Liver (tissue), 9 donors: Measurements from ENCODE around the gene RTP2. TPM values are rescaled to one million over a fixed set of nuclear protein-coding genes. Genes with fewer than 3 reads are reported as not detected.

ENCODE experiments used
- DNase-seq: peaks from one replicate; pipeline ENCODE4 v3.0.0-alpha.2; 2017; ENCODE audit warnings: low spot score
- H3K27ac ChIP-seq, 2 donors: one replicate each; pipeline ENCODE4 v1.7.0; 2013; ENCODE audit warnings: inconsistent platforms in 2 of 2, low read length in 2 of 2, control low read depth in 1 of 2, low read depth in 1 of 2, mild to moderate bottlenecking in 1 of 2
- H3K27me3 ChIP-seq, 4 donors: one replicate each; pipeline versions ENCODE4 v1.6.1 to v1.7.0; 2013; ENCODE audit warnings: low read length in 3 of 4, inconsistent platforms in 1 of 4, mild to moderate bottlenecking in 1 of 4, moderate library complexity in 1 of 4; ENCODE audit not compliant: control insufficient read depth in 4 of 4, insufficient read depth in 4 of 4
- H3K36me3 ChIP-seq, 4 donors: one replicate each; pipeline versions ENCODE4 v1.6.1 to v1.7.0; 2013; ENCODE audit warnings: low read length in 3 of 4, mild to moderate bottlenecking in 3 of 4, low read depth in 1 of 4, moderate library complexity in 1 of 4; ENCODE audit not compliant: control insufficient read depth in 4 of 4, insufficient read depth in 3 of 4
- H3K4me1 ChIP-seq, 4 donors: one replicate each; pipeline versions ENCODE4 v1.6.1 to v1.7.0; 2013; ENCODE audit warnings: low read length in 3 of 4, mild to moderate bottlenecking in 3 of 4, moderate library complexity in 1 of 4; ENCODE audit not compliant: control insufficient read depth in 4 of 4, insufficient read depth in 4 of 4
- H3K4me3 ChIP-seq, 3 donors: one replicate each; pipeline versions ENCODE4 v1.6.1 to v1.7.0; 2013; ENCODE audit warnings: low read length in 3 of 3, control low read depth in 1 of 3, low read depth in 1 of 3, mild to moderate bottlenecking in 1 of 3
- H3K9ac ChIP-seq, 2 donors: one replicate each; pipeline ENCODE4 v1.7.0; 2013; ENCODE audit warnings: low read length in 2 of 2, mild to moderate bottlenecking in 2 of 2, moderate library complexity in 2 of 2, control low read depth in 1 of 2, low read depth in 1 of 2
- H3K9me3 ChIP-seq, 4 donors: one replicate each; pipeline versions ENCODE4 v1.6.1 to v1.7.0; 2013; ENCODE audit warnings: low read length in 3 of 4; ENCODE audit not compliant: control insufficient read depth in 4 of 4
- ATF3 ChIP-seq: IDR thresholded peaks from 2 replicates; pipeline ENCODE4 v1.6.1; 2016; ENCODE audit warnings: antibody characterized with exemption
- FOXA2 ChIP-seq: IDR thresholded peaks from 2 replicates; pipeline ENCODE4 v1.6.1; 2016; ENCODE audit warnings: antibody characterized with exemption
- HNF4A ChIP-seq, 2 donors: conservative IDR thresholded peaks; 2 replicates each; pipeline ENCODE4 v1.6.1; 2016; ENCODE audit warnings: antibody characterized with exemption in 2 of 2, mild to moderate bottlenecking in 2 of 2
- HNF4G ChIP-seq: IDR thresholded peaks from 2 replicates; pipeline ENCODE4 v1.6.1; 2016; ENCODE audit warnings: antibody characterized with exemption
- JUND ChIP-seq, 2 donors: IDR thresholded peaks; 2 replicates each; pipeline ENCODE4 v1.6.1; 2016; ENCODE audit warnings: antibody characterized with exemption in 2 of 2
- MAX ChIP-seq: IDR thresholded peaks from 2 replicates; pipeline ENCODE4 v1.6.1; 2016; ENCODE audit warnings: antibody characterized with exemption
- NR2F2 ChIP-seq: IDR thresholded peaks from 2 replicates; pipeline ENCODE4 v1.6.1; 2016; ENCODE audit warnings: antibody characterized with exemption
- RAD21 ChIP-seq, 2 donors: IDR thresholded peaks; 2 replicates each; pipeline ENCODE4 v1.6.1; 2016; ENCODE audit warnings: antibody characterized with exemption in 2 of 2, mild to moderate bottlenecking in 2 of 2
- SP1 ChIP-seq: IDR thresholded peaks from 2 replicates; pipeline ENCODE4 v1.6.1; 2018; ENCODE audit warnings: antibody characterized with exemption, mild to moderate bottlenecking
- TAF1 ChIP-seq: conservative IDR thresholded peaks from 2 replicates; pipeline ENCODE4 v1.6.1; 2016; ENCODE audit warnings: antibody characterized with exemption, mild to moderate bottlenecking
- YY1 ChIP-seq: IDR thresholded peaks from 2 replicates; pipeline ENCODE4 v1.6.1; 2016; ENCODE audit warnings: antibody characterized with exemption, mild to moderate bottlenecking
- ZBTB33 ChIP-seq: IDR thresholded peaks from 2 replicates; pipeline ENCODE4 v1.6.1; 2016; ENCODE audit warnings: antibody characterized with exemption
- WGBS: extraction: QIAGEN DNeasy Blood & Tissue Kit; methylation state at CpG from one replicate; pipeline ENCODE4 v1.1.7; 2013; 5-methylcytosine and 5-hydroxymethylcytosine counted together
- polyA plus RNA-seq, 2 donors: library from polyadenylated mRNA; stranded (reverse) in 1 of 2; unstranded in 1 of 2; fragments of 200-250 nt in 1 of 2; fragments of >200 nt in 1 of 2; fragmentation: Nextera tagmentation in 1 of 2; extraction: Ambion mirVana in 1 of 2; gene quantifications; one replicate each; pipeline versions ENCODE4 v1.2.1 to v1.2.3, GENCODE V29; 2013 to 2015
- total RNA-seq, 2 donors: library from RNA; depleted of rRNA; stranded (reverse); fragments of >200 nt; gene quantifications; one replicate each; pipeline ENCODE4 v1.2.3, GENCODE V29; 2014
- donor health status: healthy.
- donor health status: healthy.
- donor health status: healthy.
- donor health status: healthy.
- donor health status: healthy.

RTP2 gene
- total and polyA plus RNA-seq, 4 donors: not detected

GRCh38 chr3:187744169-187745151, 42.1 kb upstream of the RTP2 start:
- Histone ChIP-seq H3K27ac (peak overlapping the region; percentile 100), H3K4me1 (peaks cover 3 to 52% (median 35%) of the 10 kb centered on the region in 4 donors), H3K27me3 (no peaks in the 10 kb centered on the region), H3K9me3 (no peaks in the 10 kb centered on the region), H3K4me3 (peak overlapping the region; percentile 71 to 99 (median 97)), H3K9ac (peak overlapping the region; percentile 100), H3K36me3 (no peaks in the 10 kb centered on the region)
- WGBS: under 1% methylated on average over 55 of the region's 55 CpGs
- peak; percentile 70 for DNase-seq
- TF ChIP-seq YY1 (no peak), NR2F2 (peak; percentile 7), HNF4G (no peak), ATF3 (no peak), JUND (IDR thresholded peaks at IDR 0.05) (peak in 1 of 2 donors; percentile 10)

- under 1% methylated on average over 45 of the region's 45 CpGs for WGBS
- H3K27ac ChIP-seq: peak overlapping the region; percentile 100
- H3K27me3 ChIP-seq: no peaks in the 10 kb centered on the region
- TF ChIP-seq SP1: no peak
- TF ChIP-seq YY1: peak; percentile 19
- TF ChIP-seq MAX: no peak
- TF ChIP-seq HNF4G: no peak
- no peak for TF ChIP-seq ZBTB33
- TF ChIP-seq HNF4A (conservative IDR thresholded peaks at IDR 0.05): no peak
- no peak for TF ChIP-seq FOXA2
- TF ChIP-seq RAD21 (IDR thresholded peaks at IDR 0.05): no peak
- peak; percentile 22 for TF ChIP-seq TAF1
- TF ChIP-seq JUND (IDR thresholded peaks at IDR 0.05): no peak
- TF ChIP-seq ATF3: no peak
- no peaks in the 10 kb centered on the region for H3K36me3 ChIP-seq
- H3K4me1 ChIP-seq: peaks cover 0 to 53% (median 30%) of the 10 kb centered on the region in 4 donors
- no peaks in the 10 kb centered on the region for H3K9me3 ChIP-seq
- H3K4me3 ChIP-seq: peak overlapping the region; percentile 71 to 99 (median 97)
- DNase-seq: peak; percentile 60
- peak overlapping the region; percentile 100 for H3K9ac ChIP-seq
Measured at GRCh38 chr3:187743195-187744141, 41.1 kb upstream of the RTP2 start.
